Esophagus muscularis mucosa (tissue), 3 donors: Measurements from ENCODE around the gene OR10H4.

Experiments used
- POLR2A ChIP-seq: fragments of 450-650 bp; IDR thresholded peaks from one replicate; pipeline ENCODE4 v1.6.1; 2017; ENCODE audit warnings: antibody characterized with exemption, moderate library complexity, mild to moderate bottlenecking, low read depth
- POLR2AphosphoS5 ChIP-seq, 2 donors: sonication (generic); formaldehyde crosslinking; IDR thresholded peaks; one replicate each; pipeline ENCODE4 v1.6.1; 2017; ENCODE audit warnings: antibody characterized with exemption in 2 of 2
- TF ChIP-seq, protein P1 (sequence below), 3 experiments: fragments of 200-600 bp in 2 of 3; fragments of 450-650 bp in 1 of 3; sonication (generic) in 2 of 3; IDR thresholded peaks; one replicate each; pipeline ENCODE4 v1.5.1; 2017 to 2019; ENCODE audit warnings: antibody characterized with exemption in 3 of 3, mild to moderate bottlenecking in 2 of 3, moderate library complexity in 1 of 3

DNA sequence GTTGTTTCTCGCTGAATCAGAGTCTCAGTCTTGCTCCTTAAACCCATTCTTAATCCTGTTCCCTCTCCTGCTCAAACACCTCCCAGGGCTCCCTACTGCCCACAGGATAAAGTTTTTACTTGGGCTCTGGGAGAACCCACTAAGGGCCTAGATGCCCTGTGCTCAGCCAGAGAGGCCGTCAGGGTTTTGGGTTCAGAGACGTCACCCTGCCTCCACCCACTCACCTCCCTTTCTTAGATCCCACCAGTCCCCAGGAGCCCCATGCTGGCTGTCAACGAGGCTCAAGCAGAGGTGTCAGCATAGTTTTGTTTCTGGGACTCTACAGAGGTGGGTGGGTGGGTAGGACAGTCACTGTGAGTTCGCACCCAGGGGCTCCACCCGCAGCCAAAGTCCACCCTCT, 35.4 kb upstream of the OR10H4 start:
- TF ChIP-seq, protein P1, sequence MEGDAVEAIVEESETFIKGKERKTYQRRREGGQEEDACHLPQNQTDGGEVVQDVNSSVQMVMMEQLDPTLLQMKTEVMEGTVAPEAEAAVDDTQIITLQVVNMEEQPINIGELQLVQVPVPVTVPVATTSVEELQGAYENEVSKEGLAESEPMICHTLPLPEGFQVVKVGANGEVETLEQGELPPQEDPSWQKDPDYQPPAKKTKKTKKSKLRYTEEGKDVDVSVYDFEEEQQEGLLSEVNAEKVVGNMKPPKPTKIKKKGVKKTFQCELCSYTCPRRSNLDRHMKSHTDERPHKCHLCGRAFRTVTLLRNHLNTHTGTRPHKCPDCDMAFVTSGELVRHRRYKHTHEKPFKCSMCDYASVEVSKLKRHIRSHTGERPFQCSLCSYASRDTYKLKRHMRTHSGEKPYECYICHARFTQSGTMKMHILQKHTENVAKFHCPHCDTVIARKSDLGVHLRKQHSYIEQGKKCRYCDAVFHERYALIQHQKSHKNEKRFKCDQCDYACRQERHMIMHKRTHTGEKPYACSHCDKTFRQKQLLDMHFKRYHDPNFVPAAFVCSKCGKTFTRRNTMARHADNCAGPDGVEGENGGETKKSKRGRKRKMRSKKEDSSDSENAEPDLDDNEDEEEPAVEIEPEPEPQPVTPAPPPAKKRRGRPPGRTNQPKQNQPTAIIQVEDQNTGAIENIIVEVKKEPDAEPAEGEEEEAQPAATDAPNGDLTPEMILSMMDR (IDR thresholded peaks at IDR 0.05) = no peak
- no peak for TF ChIP-seq POLR2A
- no peak for TF ChIP-seq POLR2AphosphoS5 (IDR thresholded peaks at IDR 0.05)
